Fibroblast of skin of right quadriceps (primary cell): ENCODE measurements around the gene AKR1C8.
"Not testable (repeated sequence)": the region's sequence is repeated elsewhere in the genome, so short reads cannot be mapped to it uniquely, and the experiment has no call there.

ENCODE experiments used
- DNase-seq: peaks from one replicate; pipeline ENCODE4 v3.0.0-alpha.2; 2013

The AKR1C8 gene

DNA sequence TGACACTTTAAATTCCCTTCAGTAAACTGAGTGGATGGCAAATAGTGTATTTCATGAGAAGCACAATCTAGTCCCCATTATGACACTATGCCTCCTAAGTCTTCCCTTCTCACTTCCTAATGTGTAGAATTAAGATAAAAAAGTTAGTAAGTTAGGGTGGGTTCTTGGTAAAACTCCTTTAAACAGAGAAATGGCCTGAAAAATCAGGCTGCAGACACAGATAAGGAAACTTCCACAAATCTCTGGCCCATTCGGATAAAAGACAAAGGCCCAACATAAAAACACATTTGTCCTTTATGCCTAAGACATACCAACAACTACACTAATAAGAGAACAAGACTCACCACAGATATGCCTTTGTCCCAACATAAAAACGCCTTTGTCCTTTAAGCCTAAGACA, 21.5 kb downstream of the AKR1C8 start:
- no peak for DNase-seq

GRCh38 chr10:5159126-5159525, 25.8 kb downstream of the AKR1C8 start:
- DNase-seq = no peak

DNA sequence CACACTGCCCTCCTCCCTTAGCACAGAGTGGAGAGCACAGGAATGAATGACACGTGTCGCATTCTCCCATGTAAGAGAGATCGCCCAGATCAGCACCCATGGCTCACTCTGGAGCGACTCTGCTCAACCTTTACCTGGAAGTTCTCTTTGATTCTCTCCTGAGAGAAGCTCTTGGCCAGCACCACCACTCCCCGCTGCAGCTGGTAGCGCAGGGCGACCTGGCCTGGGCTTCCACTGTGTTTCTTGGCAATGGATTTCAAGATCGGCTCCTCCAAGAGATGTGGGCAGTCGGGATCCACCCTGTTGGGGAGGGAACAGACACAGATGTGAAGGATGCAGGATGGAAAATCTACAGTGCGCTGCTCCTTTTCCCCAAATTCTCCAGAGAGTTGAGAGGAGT, 27.4 kb downstream of the AKR1C8 start:
- DNase-seq = no peak

DNA sequence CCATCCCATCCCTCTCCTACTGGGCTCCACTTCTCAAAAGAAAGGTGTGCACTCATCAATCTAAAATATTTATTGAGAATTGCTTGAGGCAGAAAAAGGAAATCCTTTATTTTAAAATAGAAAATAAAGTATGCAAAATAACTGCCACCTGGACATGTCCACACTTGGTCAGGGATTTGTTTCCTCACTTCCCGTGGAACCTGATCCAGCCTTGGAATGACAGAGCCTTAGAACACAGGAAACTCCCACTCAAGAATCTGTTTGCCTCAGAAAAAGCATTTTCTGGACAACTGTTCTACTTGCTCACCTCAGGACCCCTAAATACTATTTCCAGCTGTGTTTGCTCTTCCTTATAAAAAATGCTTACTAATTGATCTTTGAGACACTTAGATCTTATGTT, 29.0 kb downstream of the AKR1C8 start:
- no peak for DNase-seq

- DNase-seq = no peak
Measured at GRCh38 chr10:5151076-5151475, 33.9 kb downstream of the AKR1C8 start.

DNA sequence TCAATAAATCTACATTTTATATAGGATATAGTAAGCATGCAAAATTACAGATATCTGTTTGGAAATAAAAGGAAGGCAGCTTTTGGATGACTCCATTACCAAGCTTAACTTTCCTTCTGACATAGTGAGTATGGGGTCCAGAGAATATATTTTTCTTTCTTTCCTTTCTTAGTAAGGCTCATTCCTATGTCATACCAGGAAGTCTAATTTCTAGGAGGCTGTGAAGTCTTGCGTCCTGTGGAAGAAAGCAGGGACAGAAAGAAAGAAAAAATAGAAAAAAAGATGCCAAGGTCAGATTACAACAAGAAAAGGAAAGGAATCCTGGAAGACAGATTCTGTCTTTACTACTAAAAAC, 36.3 kb downstream of the AKR1C8 start:
- no peak for DNase-seq

DNA sequence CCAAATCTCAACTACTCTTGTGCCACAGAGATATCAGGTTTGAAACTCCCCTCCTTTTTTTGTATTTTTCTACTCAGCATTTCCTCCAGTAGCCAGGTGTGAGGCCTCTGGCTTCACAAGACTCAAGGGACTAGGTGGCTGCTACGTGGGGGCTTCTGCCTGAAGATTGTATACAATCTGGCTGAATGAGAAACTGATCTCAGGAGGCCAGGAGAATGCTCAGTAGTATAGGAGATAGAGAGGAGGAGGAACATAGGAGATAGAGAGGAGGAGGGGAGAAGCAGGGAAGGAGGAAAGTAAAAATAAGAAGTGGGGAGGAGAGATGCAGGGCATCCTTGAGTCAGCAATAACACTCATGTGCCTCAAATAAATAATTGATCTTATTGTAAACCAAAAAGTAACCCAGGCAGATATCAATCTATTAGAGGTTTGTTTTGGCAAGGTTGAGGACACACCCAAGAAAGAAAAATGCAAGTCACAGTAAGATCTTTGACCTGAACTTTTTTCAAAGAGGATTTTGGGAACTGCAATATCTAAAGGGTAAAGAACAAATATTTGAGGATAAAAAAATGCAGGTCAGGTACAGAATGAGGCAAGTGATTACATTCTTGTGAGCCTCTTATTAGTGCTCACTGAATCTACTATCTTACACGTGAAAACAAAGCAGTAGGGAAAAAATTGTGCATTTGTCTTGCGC, 36.8 kb downstream of the AKR1C8 start:
- DNase-seq = no peak

GRCh38 chr10:5147255-5147980, 37.5 kb downstream of the AKR1C8 start:
- DNase-seq = no peak

DNA sequence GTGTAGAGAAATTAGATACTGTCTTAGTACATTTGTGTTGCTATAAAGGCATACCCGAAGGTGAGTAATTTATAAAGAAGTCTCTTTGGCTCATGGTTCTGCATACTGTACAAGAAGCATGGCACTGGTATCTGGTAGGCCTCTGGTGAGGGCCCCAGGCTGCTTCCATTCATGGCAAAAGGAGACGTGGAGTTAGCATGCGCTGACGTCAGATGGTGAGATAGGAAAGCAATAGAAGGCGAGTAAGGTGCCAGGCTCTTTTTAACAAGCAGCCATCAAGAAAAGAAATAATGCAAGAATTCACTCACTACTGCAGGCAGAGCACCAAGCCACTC, 38.1 kb downstream of the AKR1C8 start:
- DNase-seq = no peak

DNA sequence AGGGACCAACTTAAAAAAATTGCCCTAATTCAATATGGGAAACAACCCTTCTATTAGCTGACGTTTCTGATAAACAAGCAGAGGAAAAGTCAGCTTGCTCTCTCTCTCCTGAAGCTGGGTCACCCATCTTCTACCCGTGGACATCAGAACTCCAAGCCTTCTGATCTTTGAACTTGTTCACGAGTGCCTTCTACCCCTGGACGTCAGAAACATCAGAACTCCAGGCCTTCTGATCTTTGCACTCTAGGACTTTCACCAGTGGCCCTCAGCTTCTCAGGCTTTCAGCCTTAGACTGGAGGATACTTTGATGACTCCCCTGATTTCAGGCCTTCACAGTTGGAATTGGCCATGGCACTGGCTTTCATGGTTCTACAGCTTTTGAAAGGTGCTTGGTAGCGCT, 41.8 kb downstream of the AKR1C8 start:
- DNase-seq = no peak

GRCh38 chr10:5142199-5142598, 42.8 kb downstream of the AKR1C8 start:
- DNase-seq = no peak

GRCh38 chr10:5137699-5138098, 47.3 kb downstream of the AKR1C8 start:
- not testable (repeated sequence) for DNase-seq

- no peak for DNase-seq
Measured at GRCh38 chr10:5136468-5137087, 48.4 kb downstream of the AKR1C8 start.

GRCh38 chr10:5135581-5135980, 49.4 kb downstream of the AKR1C8 start:
- no peak for DNase-seq

- no peak for DNase-seq
Measured at GRCh38 chr10:5125315-5126044, 59.5 kb downstream of the AKR1C8 start.

- DNase-seq = no peak
Measured at GRCh38 chr10:5123886-5124285, 61.1 kb downstream of the AKR1C8 start.

DNA sequence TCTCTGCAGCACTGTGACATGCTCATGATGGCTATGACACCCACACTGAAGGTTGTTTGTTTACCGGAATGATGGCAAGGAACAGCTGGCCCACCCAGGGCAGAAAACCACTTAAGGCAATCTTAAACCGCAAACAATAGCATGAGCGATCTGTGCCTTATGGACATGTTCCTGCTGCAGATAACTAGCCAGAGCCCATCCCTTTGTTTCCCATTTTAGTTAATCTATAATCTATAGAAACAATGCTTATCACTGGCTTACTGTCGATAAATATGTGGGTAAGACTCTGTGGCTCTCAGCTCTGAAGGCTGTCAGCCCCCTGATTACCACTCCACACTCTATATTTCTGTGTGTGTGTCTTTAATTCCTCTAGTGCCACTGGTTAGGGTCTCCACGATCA, 65.0 kb downstream of the AKR1C8 start:
- not testable (repeated sequence) for DNase-seq

- no peak for DNase-seq
Measured at GRCh38 chr10:5117026-5117425, 67.9 kb downstream of the AKR1C8 start.

DNA sequence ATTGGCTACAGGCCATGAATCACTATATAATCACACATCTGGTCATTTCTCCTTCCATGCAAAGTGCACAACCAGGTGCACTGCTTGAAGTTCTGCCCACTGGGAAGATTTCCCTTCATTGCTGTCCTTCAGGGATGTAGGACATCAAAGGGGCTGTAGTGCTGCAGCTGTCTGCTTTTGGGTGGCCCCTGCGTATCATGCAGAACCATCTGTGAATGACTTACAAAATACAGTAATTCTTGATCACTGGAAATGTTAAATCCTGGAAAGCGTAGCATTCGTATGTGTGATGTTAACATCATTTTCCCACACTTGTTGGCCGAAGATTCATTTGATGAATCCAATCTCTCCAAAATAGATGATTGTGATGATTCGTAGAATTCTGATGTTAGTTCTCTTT, 68.3 kb downstream of the AKR1C8 start:
- DNase-seq = no peak

- DNase-seq = not testable (repeated sequence)
Measured at GRCh38 chr10:5109861-5110260, 75.1 kb downstream of the AKR1C8 start.

GRCh38 chr10:5108658-5109416, 76.1 kb downstream of the AKR1C8 start:
- DNase-seq = no peak

DNA sequence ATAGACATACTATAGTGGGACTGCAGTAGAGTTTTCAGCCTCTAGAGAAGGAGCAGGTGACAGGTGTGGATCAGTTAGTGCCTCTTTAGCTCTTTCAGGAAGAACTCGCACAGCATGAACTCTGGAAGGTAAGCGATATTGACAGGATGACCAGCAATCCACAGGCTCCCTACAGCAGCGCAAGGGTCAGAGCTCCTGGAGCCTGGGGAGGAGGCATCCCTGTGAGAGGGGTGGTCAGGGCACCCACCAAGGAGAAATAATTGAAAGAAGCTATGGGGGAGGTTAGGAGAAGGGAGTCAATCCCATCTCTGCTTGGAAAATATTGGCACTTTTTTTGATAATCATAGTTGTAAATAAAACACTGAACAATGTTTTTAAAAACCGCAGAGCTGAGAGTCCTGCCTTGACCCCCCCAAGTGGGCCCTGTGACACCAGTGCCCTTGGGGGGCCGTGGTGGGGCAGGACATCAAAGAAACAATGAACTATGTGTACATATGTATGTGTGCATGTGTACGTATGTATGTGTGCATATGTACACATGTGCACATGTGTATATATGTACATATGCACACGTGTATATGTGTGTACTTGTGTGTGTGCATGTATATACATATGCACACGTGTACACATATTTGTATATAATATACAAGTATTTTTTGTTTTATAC, 77.0 kb downstream of the AKR1C8 start:
- no peak for DNase-seq
